Upper lobe of left lung (tissue), 6 donors: ENCODE results near the gene CENPF. TPM values are rescaled to one million over a fixed set of nuclear protein-coding genes. Genes with fewer than 3 reads are reported as not detected.

Source experiments
- ATAC-seq, 2 donors: fragments of 200-7000 bp; cut with Tn5 transposase; one replicate each; pipeline ENCODE4 v1.9.1; 2022; ENCODE audit warnings: mild to moderate bottlenecking in 2 of 2, moderate library complexity in 2 of 2; ENCODE audit not compliant: low FRiP score in 2 of 2
- DNase-seq, 2 donors: peaks; one replicate each; pipeline ENCODE4 v3.0.0-alpha.2; 2019 to 2020
- H3K27ac ChIP-seq, 4 donors: fragments of 200-600 bp; sonication (generic); one replicate each; pipeline ENCODE4 v1.5.1; 2016 to 2019
- H3K27me3 ChIP-seq, 4 donors: fragments of 200-600 bp; sonication (generic); one replicate each; pipeline ENCODE4 v1.5.1; 2017 to 2019
- H3K36me3 ChIP-seq, 4 donors: fragments of 200-600 bp; sonication (generic); one replicate each; pipeline ENCODE4 v1.5.1; 2016 to 2019
- H3K4me1 ChIP-seq, 4 donors: fragments of 200-600 bp; sonication (generic); one replicate each; pipeline ENCODE4 v1.5.1; 2018 to 2019
- H3K4me3 ChIP-seq, 4 donors: fragments of 200-600 bp; sonication (generic); one replicate each; pipeline ENCODE4 v1.5.1; 2017 to 2019; ENCODE audit warnings: mild to moderate bottlenecking in 2 of 4, moderate library complexity in 1 of 4
- H3K9me3 ChIP-seq, 4 donors: fragments of 200-600 bp; sonication (generic); one replicate each; pipeline ENCODE4 v1.5.1; 2018 to 2019
- CTCF ChIP-seq, 6 experiments: fragments of 450-650 bp in 4 of 6; fragments of 200-600 bp in 2 of 6; sonication (generic) in 2 of 6; IDR thresholded peaks; one replicate each; pipeline ENCODE4 v1.5.1; 2016 to 2019; ENCODE audit warnings: antibody characterized with exemption in 6 of 6
- EP300 ChIP-seq, 4 donors: sonication (generic); formaldehyde crosslinking; IDR thresholded peaks; one replicate each; pipeline ENCODE4 v1.5.1; 2017; ENCODE audit warnings: antibody characterized with exemption in 4 of 4, control low read depth in 2 of 4
- POLR2A ChIP-seq, 4 donors: fragments of 450-650 bp; IDR thresholded peaks; one replicate each; pipeline ENCODE4 v1.5.1; 2016 to 2017; ENCODE audit warnings: antibody characterized with exemption in 4 of 4, mild to moderate bottlenecking in 2 of 4
- POLR2AphosphoS5 ChIP-seq, 2 donors: sonication (generic); formaldehyde crosslinking; IDR thresholded peaks; one replicate each; pipeline ENCODE4 v1.5.1; 2017; ENCODE audit warnings: antibody characterized with exemption in 2 of 2
- WGBS, 2 donors: methylation state at CpG; one replicate each; pipeline ENCODE4 v1.1.5; 2017 to 2018; 5-methylcytosine and 5-hydroxymethylcytosine counted together
- total RNA-seq, 6 donors: library from RNA; depleted of rRNA in 4 of 6; stranded (reverse); fragments of >200 nt in 4 of 6; gene quantifications; one replicate each; pipeline versions ENCODE4 v1.1.0 to v1.2.1, GENCODE V29; 2016 to 2021
- donor health status: DM: no; HTN: no; CAD: no; lungs with moderate emphysema.
- donor health status: DM: no; HTN: yes; CAD: no; lungs with severe emphysema.

The CENPF gene
- total RNA-seq, 6 donors from 2014 or later, result 1.0 to 12.1 (median 3.0) TPM

- no peaks in the 10 kb centered on the region for H3K36me3 ChIP-seq
- H3K9me3 ChIP-seq, result no peaks in the 10 kb centered on the region
- WGBS, 2 donors, result 73 to 85% methylated on average over 2 of the region's 2 CpGs
- no peak overlapping the region for H3K4me3 ChIP-seq
- no peaks in the 10 kb centered on the region for H3K4me1 ChIP-seq
- no peak for ATAC-seq
- no peak overlapping the region for H3K27ac ChIP-seq
- no peak for DNase-seq
- TF ChIP-seq POLR2AphosphoS5 (IDR thresholded peaks at IDR 0.05) (no peak), CTCF (IDR thresholded peaks at IDR 0.05) (no peak), EP300 (IDR thresholded peaks at IDR 0.05) (no peak), POLR2A (IDR thresholded peaks at IDR 0.05) (no peak)
- no peaks in the 10 kb centered on the region for H3K27me3 ChIP-seq
Observed at GRCh38 chr1:214677945-214678344, 75.0 kb downstream of the CENPF start.

DNA sequence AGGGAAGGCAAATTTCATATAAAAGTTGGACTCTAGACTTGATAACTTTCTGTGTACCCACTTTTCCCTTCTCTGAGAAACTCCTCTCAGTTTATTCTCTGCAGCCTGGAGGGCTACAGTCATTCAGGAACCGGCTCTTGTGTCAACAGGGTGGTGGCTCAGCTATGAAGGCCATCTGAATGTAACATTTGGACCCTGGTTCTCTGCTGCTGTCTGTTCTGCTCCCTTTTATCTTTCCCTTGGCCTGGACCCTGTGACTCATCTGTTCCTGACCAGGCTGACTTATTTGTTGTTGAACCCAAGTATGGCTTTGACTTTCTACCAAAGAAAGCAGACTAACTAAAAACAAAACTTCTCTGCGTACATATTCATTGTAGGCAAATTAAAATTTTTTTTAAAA, 75.4 kb downstream of the CENPF start:
- ATAC-seq, result no peak
- no peak overlapping the region for H3K27ac ChIP-seq
- H3K4me3 ChIP-seq, result no peak overlapping the region
- no peak for DNase-seq
- no peaks in the 10 kb centered on the region for H3K27me3 ChIP-seq
- H3K9me3 ChIP-seq, result no peaks in the 10 kb centered on the region
- H3K4me1 ChIP-seq, result no peaks in the 10 kb centered on the region
- no peaks in the 10 kb centered on the region for H3K36me3 ChIP-seq
- TF ChIP-seq CTCF (IDR thresholded peaks at IDR 0.05) (no peak), POLR2AphosphoS5 (IDR thresholded peaks at IDR 0.05) (no peak), POLR2A (IDR thresholded peaks at IDR 0.05) (no peak), EP300 (IDR thresholded peaks at IDR 0.05) (no peak)
- 75 to 80% methylated on average over 2 of the region's 2 CpGs for WGBS, 2 donors

DNA sequence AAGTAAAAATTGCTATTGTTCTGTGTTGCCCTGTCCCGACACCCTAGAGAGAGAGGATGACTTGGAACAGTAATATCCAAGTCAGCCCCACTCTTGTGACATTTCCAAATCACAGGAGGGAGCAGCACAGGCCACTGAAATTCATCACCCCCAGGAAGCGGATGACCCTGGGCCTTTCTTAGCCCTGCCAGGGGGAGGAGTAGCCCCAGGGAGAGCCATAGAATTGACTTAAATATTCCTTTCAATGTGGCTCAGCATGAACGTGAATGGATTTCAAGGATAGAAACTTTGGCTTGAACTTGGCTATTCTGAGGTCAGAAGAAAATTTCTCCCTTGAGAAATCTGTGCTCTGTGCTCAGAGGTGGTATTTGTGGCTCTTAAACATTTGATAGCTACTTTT, 80.6 kb downstream of the CENPF start:
- no peak for TF ChIP-seq CTCF (IDR thresholded peaks at IDR 0.05)
- TF ChIP-seq EP300 (IDR thresholded peaks at IDR 0.05), result no peak
- TF ChIP-seq POLR2A (IDR thresholded peaks at IDR 0.05), result no peak
- no peak for TF ChIP-seq POLR2AphosphoS5 (IDR thresholded peaks at IDR 0.05)
- Histone ChIP-seq H3K4me1 (no peaks in the 10 kb centered on the region), H3K4me3 (no peak overlapping the region), H3K27ac (no peak overlapping the region), H3K9me3 (no peaks in the 10 kb centered on the region), H3K36me3 (no peaks in the 10 kb centered on the region), H3K27me3 (no peaks in the 10 kb centered on the region)
- DNase-seq (no peak), ATAC-seq (no peak)
- WGBS, 2 donors, result 76 to 81% methylated on average over 3 of the region's 3 CpGs

GRCh38 chr1:214685906-214686305, 82.9 kb downstream of the CENPF start:
- DNase-seq (no peak), ATAC-seq (no peak)
- no peaks in the 10 kb centered on the region for H3K27me3 ChIP-seq
- no peaks in the 10 kb centered on the region for H3K9me3 ChIP-seq
- H3K4me1 ChIP-seq, result no peaks in the 10 kb centered on the region
- no peak overlapping the region for H3K27ac ChIP-seq
- TF ChIP-seq CTCF (IDR thresholded peaks at IDR 0.05) (no peak), POLR2A (IDR thresholded peaks at IDR 0.05) (no peak), EP300 (IDR thresholded peaks at IDR 0.05) (no peak), POLR2AphosphoS5 (IDR thresholded peaks at IDR 0.05) (no peak)
- no peak overlapping the region for H3K4me3 ChIP-seq
- H3K36me3 ChIP-seq, result no peaks in the 10 kb centered on the region
- 36 to 46% methylated on average over 3 of the region's 3 CpGs for WGBS, 2 donors

DNA sequence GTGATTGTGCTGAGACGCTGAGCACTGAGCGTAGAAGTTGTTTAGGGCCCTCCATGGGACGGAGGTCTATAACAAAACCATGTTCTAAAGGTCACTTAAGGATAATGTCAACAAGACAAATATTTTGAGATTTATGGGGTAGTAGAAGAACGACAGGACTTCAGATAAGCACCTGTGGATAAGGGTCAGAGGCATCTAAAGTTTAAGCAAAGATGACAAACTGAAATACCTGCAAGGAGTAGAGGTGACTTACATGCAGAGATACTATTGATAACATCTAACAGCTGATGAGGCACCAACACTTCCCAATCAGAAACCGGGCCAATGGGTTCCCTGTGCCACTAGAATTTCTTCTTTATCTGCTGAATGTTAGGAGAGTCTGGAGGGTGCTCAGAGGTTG, 83.5 kb downstream of the CENPF start:
- Histone ChIP-seq H3K27me3 (no peaks in the 10 kb centered on the region), H3K9me3 (no peaks in the 10 kb centered on the region), H3K36me3 (no peaks in the 10 kb centered on the region), H3K27ac (no peak overlapping the region), H3K4me3 (no peak overlapping the region), H3K4me1 (no peaks in the 10 kb centered on the region)
- 61 to 65% methylated on average over 5 of the region's 5 CpGs for WGBS, 2 donors
- ATAC-seq, result no peak
- TF ChIP-seq POLR2A (IDR thresholded peaks at IDR 0.05), result no peak
- TF ChIP-seq CTCF (IDR thresholded peaks at IDR 0.05), result no peak
- no peak for TF ChIP-seq POLR2AphosphoS5 (IDR thresholded peaks at IDR 0.05)
- TF ChIP-seq EP300 (IDR thresholded peaks at IDR 0.05), result no peak
- DNase-seq, result no peak
